H1 (cell line): ENCODE results near the gene INPP4A. TPM values are rescaled to one million over a fixed set of nuclear protein-coding genes. Genes with fewer than 3 reads are reported as not detected.

Experiments
- CTCF ChIA-PET: fragments of 300-600 bp; sonication (Branson Sonifier 250); formaldehyde crosslinking; loops from one replicate; lab custom pipeline; 2021; ENCODE audit not compliant: partially characterized antibody; lab: Charles Lee
- POLR2A ChIA-PET: fragments of 300-600 bp; sonication (Branson Sonifier 250); formaldehyde crosslinking; loops from one replicate; lab custom pipeline; 2021; ENCODE audit warnings: inconsistent platforms; ENCODE audit not compliant: partially characterized antibody; lab: Charles Lee
- DNase-seq, 2 experiments: peaks; one replicate each; pipeline versions ENCODE4 v3.0.0 to v3.0.0-alpha.2; 2010 to 2022; ENCODE audit warnings: low spot score in 2 of 2, low read depth in 1 of 2, mixed read lengths in 1 of 2
- FAIRE-seq: peaks from 2 replicates; lab custom pipeline; 2011; peaks lifted over from hg19 to GRCh38; lab: Jason Lieb, UNC
- H2AFZ ChIP-seq: 2 replicates; pipeline ENCODE4 v1.8.1; 2012; ENCODE audit warnings: low read length, inconsistent platforms
- H2AK5ac ChIP-seq: 2 replicates; pipeline ENCODE4 v1.6.1; 2013; ENCODE audit warnings: low read depth, low read length
- H2BK120ac ChIP-seq: replicated peaks from 2 replicates; pipeline ENCODE3; 2013; ENCODE audit warnings: low read depth, low read length, inconsistent platforms
- H2BK12ac ChIP-seq: 2 replicates; pipeline ENCODE4 v1.6.1; 2013; ENCODE audit warnings: low read depth, low read length
- H2BK15ac ChIP-seq: 2 replicates; pipeline ENCODE4 v1.6.1; 2013; ENCODE audit warnings: low read length
- H2BK20ac ChIP-seq: 2 replicates; pipeline ENCODE4 v1.6.1; 2013; ENCODE audit warnings: low read length
- H2BK5ac ChIP-seq: 2 replicates; pipeline ENCODE4 v1.6.1; 2013; ENCODE audit warnings: low read depth, low read length
- H3K14ac ChIP-seq: 2 replicates; pipeline ENCODE4 v1.6.1; 2013; ENCODE audit warnings: inconsistent platforms; ENCODE audit not compliant: insufficient read length
- H3K18ac ChIP-seq: 2 replicates; pipeline ENCODE4 v1.6.1; 2013; ENCODE audit warnings: low read length; ENCODE audit errors: extremely low read depth
- H3K23ac ChIP-seq: 2 replicates; pipeline ENCODE4 v1.6.1; 2013; ENCODE audit warnings: inconsistent platforms; ENCODE audit not compliant: insufficient read length
- H3K23me2 ChIP-seq: 2 replicates; pipeline ENCODE4 v1.6.1; 2013; ENCODE audit warnings: low read depth, low read length
- H3K27ac ChIP-seq: 2 replicates; pipeline ENCODE4 v1.6.1; 2011; ENCODE audit warnings: low read depth, low read length, inconsistent platforms
- H3K27me3 ChIP-seq, 4 experiments: replicated peaks in 1 of 4; 1 replicate in 1 of 4; 2 replicates in 3 of 4; pipeline versions ENCODE4 v1.6.1 to v1.8.1; 2011 to 2013; ENCODE audit warnings: low read length in 3 of 4, mild to moderate bottlenecking in 3 of 4, inconsistent platforms in 2 of 4, mixed read lengths in 2 of 4, moderate library complexity in 1 of 4; ENCODE audit not compliant: control insufficient read depth in 3 of 4, insufficient read depth in 3 of 4; ENCODE audit errors: extremely low read depth in 1 of 4
- H3K36me3 ChIP-seq, 4 experiments: 2 replicates each; pipeline versions ENCODE4 v1.6.1 to v1.8.1; 2011 to 2013; ENCODE audit warnings: mild to moderate bottlenecking in 4 of 4, low read length in 3 of 4, moderate library complexity in 2 of 4, control low read depth in 1 of 4, inconsistent platforms in 1 of 4; ENCODE audit not compliant: insufficient read depth in 4 of 4, control insufficient read depth in 2 of 4
- H3K4ac ChIP-seq: replicated peaks from 2 replicates; pipeline ENCODE3; 2013; ENCODE audit warnings: low read length, low read depth, mixed read lengths, inconsistent platforms; ENCODE audit not compliant: insufficient read length
- H3K4me1 ChIP-seq, 4 experiments: replicated peaks in 1 of 4; 1 replicate in 1 of 4; 2 replicates in 3 of 4; pipeline versions ENCODE4 v1.6.1 to v1.8.1; 2011 to 2013; ENCODE audit warnings: low read length in 3 of 4, inconsistent platforms in 2 of 4, mixed read lengths in 1 of 4; ENCODE audit not compliant: insufficient read depth in 4 of 4, control insufficient read depth in 3 of 4
- H3K4me2 ChIP-seq, 2 experiments: 2 replicates each; pipeline versions ENCODE4 v1.6.1 to v1.8.1; 2011 to 2013; ENCODE audit warnings: low read depth in 2 of 2, low read length in 2 of 2, control low read depth in 1 of 2, inconsistent platforms in 1 of 2, mild to moderate bottlenecking in 1 of 2; ENCODE audit not compliant: insufficient read depth in 1 of 2
- H3K4me3 ChIP-seq, 4 experiments: fragments of 200-600, 300-600 bp in 1 of 4; sonication (generic), shearing (Covaris generic), sonication (Bioruptor Twin) in 1 of 4; 2 replicates each; pipeline versions ENCODE4 v1.5.1 to v1.8.1; 2011 to 2016; ENCODE audit warnings: low read length in 4 of 4, low read depth in 3 of 4, control low read depth in 2 of 4, inconsistent platforms in 2 of 4, mild to moderate bottlenecking in 2 of 4, mixed read lengths in 1 of 4, moderate library complexity in 1 of 4; ENCODE audit not compliant: insufficient read depth in 2 of 4; ENCODE audit errors: extremely low read depth in 1 of 4
- H3K56ac ChIP-seq: replicated peaks from 2 replicates; pipeline ENCODE3; 2013; ENCODE audit warnings: low read depth, mild to moderate bottlenecking, mixed read lengths, low read length, inconsistent platforms; ENCODE audit not compliant: insufficient read length
- H3K79me1 ChIP-seq: 2 replicates; pipeline ENCODE4 v1.6.1; 2013; ENCODE audit warnings: low read depth, low read length, control low read depth
- H3K79me2 ChIP-seq, 2 experiments: 2 replicates each; pipeline versions ENCODE4 v1.6.1 to v1.8.1; 2012 to 2013; ENCODE audit warnings: low read length in 2 of 2, mild to moderate bottlenecking in 2 of 2, inconsistent platforms in 1 of 2; ENCODE audit not compliant: insufficient read depth in 2 of 2, control insufficient read depth in 1 of 2
- H3K9ac ChIP-seq, 4 experiments: replicated peaks in 1 of 4; 1 replicate in 1 of 4; 2 replicates in 3 of 4; pipeline versions ENCODE4 v1.6.1 to v1.8.1; 2011 to 2013; ENCODE audit warnings: low read depth in 3 of 4, low read length in 3 of 4, control low read depth in 2 of 4, mild to moderate bottlenecking in 2 of 4, moderate library complexity in 2 of 4, inconsistent platforms in 1 of 4; ENCODE audit errors: extremely low read depth in 1 of 4
- H3K9me3 ChIP-seq, 2 experiments: 2 replicates each; pipeline versions ENCODE4 v1.6.1 to v1.8.1; 2012 to 2013; ENCODE audit warnings: mild to moderate bottlenecking in 2 of 2, moderate library complexity in 2 of 2, control low read depth in 1 of 2, inconsistent platforms in 1 of 2, low read depth in 1 of 2, low read length in 1 of 2, mixed read lengths in 1 of 2; ENCODE audit not compliant: insufficient read depth in 2 of 2
- H4K20me1 ChIP-seq, 2 experiments: replicated peaks in 1 of 2; 2 replicates each; pipeline versions ENCODE3 to v1.8.1; 2011 to 2013; ENCODE audit warnings: inconsistent platforms in 2 of 2, low read length in 2 of 2, mild to moderate bottlenecking in 1 of 2; ENCODE audit not compliant: insufficient read depth in 2 of 2, control insufficient read depth in 1 of 2
- H4K5ac ChIP-seq: 2 replicates; pipeline ENCODE4 v1.6.1; 2013; ENCODE audit warnings: low read length, low read depth, mixed read lengths, inconsistent platforms; ENCODE audit not compliant: insufficient read length
- H4K8ac ChIP-seq: 2 replicates; pipeline ENCODE4 v1.8.0; 2013; ENCODE audit warnings: mild to moderate bottlenecking, moderate library complexity, low read length, inconsistent platforms; ENCODE audit not compliant: insufficient read depth; ENCODE audit errors: extremely low read depth
- H4K91ac ChIP-seq: replicated peaks from 2 replicates; pipeline ENCODE3; 2013; ENCODE audit warnings: low read length, mixed read lengths, inconsistent platforms; ENCODE audit not compliant: insufficient read length
- BCL11A ChIP-seq, 2 experiments: IDR thresholded peaks; one replicate each; pipeline ENCODE4 v1.6.1; 2011; ENCODE audit warnings: low read depth in 2 of 2, low read length in 2 of 2, mild to moderate bottlenecking in 2 of 2
- WGBS, 2 experiments: shearing (Covaris generic) in 1 of 2; methylation state at CpG; one replicate each; pipeline versions ENCODE4 v1.1.6 to v1.1.7; 2013 to 2015; ENCODE audit warnings: low lambda C conversion rate in 2 of 2, mixed read lengths in 2 of 2, inconsistent platforms in 1 of 2, low coverage in 1 of 2, missing lambda C conversion rate in 1 of 2; ENCODE audit not compliant: insufficient replicate concordance in 2 of 2, insufficient coverage in 1 of 2, insufficient read length in 1 of 2; ENCODE audit errors: extremely low coverage in 1 of 2, missing lambda C conversion rate in 1 of 2; 5-methylcytosine and 5-hydroxymethylcytosine counted together
- polyA plus RNA-seq, 7 experiments: library from polyadenylated mRNA; depleted of rRNA in 3 of 7; stranded (reverse) in 5 of 7; unstranded in 2 of 7; fragments of >200 nt in 5 of 7; fragments of 200-250 nt in 2 of 7; gene quantifications; 1 replicate in 5 of 7; 2 replicates in 1 of 7; 4 replicates in 1 of 7; pipeline versions ENCODE4 v1.2.1 to v1.2.3, GENCODE V29; 2011 to 2013; ENCODE audit warnings: missing spikeins in 2 of 7, mixed read lengths in 2 of 7
- total RNA-seq: library from RNA; stranded (reverse); fragmentation: NEBNext Ultra II Directional; extraction: Animal tissue kit (Norgen Biotek cat#: 25700); gene quantifications from 2 replicates; pipeline ENCODE4 v1.2.1, GENCODE V29; 2021

The INPP4A gene
- total and polyA plus RNA-seq, 2 of the 8 experiments (the other 6 are each of a cell fraction or from before 2014, with no cell fraction given): 25.6 to 34.3 TPM

DNA sequence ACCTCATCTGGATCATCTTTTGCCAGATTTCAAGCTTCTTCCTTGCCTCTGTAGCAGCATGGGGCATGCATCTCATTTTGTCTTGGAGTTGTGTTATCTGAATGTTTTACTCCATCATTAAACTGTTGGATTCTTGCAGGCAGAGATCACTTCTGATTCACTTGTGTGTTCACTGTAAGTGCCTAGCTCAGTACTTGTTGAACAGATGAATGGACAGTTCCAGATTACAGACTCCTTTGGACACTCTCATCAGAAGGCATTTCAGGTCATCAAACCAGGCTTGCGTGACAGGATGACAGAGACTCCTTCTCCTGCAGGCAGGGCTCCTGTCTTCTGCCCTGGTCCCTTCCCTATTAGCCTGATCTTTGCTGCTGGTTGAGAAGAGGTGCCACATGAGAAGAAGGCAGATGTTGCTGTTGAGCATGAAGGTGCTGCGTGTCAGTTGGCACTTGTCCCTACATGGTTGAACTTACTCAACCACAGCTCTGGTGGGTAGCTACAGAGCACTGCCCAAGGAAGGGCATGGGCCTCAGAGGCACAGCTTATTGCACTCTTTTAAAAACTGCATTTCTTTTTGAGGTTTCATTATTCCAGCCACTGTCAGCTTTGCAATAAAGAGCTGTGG is 58.9 kb downstream of the INPP4A start:
- no peak overlapping the region for H3K4ac ChIP-seq
- no peaks in the 10 kb centered on the region for H3K23me2 ChIP-seq
- H3K9me3 ChIP-seq: no peaks in the 10 kb centered on the region
- 86% methylated on average over 2 of the region's 2 CpGs; no CpG with 5 or more reads in 1 of the 2 experiments for WGBS, 2 experiments
- no peak overlapping the region for H4K5ac ChIP-seq
- H3K4me2 ChIP-seq: no peak overlapping the region
- peaks cover 0 to 5% of the 10 kb centered on the region in 2 experiments for H4K20me1 ChIP-seq
- H3K9ac ChIP-seq: no peak overlapping the region
- FAIRE-seq: no peak
- H2BK5ac ChIP-seq: no peak overlapping the region
- no peaks in the 10 kb centered on the region for H3K27me3 ChIP-seq
- POLR2A ChIA-PET: no interaction called here
- peaks cover 0 to 2% (median 0%) of the 10 kb centered on the region in 4 experiments; a peak in 2 of 8 replicates for H3K36me3 ChIP-seq
- H2AFZ ChIP-seq: no peak overlapping the region
- H3K56ac ChIP-seq: no peak overlapping the region
- no peak overlapping the region for H3K18ac ChIP-seq
- no peak overlapping the region for H3K27ac ChIP-seq
- no peak overlapping the region for H2BK12ac ChIP-seq
- H2BK20ac ChIP-seq: no peak overlapping the region
- no peak for DNase-seq
- H2BK120ac ChIP-seq: no peak overlapping the region
- H3K23ac ChIP-seq: no peak overlapping the region
- peaks cover 7% of the 10 kb centered on the region; the same call in 1 of the 2 replicates for H3K79me1 ChIP-seq
- no peak overlapping the region for H3K4me3 ChIP-seq
- CTCF ChIA-PET: interaction anchor here (0.6 to 3.3 kb wide), 5 partner anchors 12 to 47 kb away, joined by 3 to 18 read pairs (median 4); no protein-coding TSS in a partner anchor
- H2BK15ac ChIP-seq: no peak overlapping the region
- H3K79me2 ChIP-seq: peaks cover 0 to 43% of the 10 kb centered on the region in 2 experiments; a peak in 2 of 4 replicates
- H4K8ac ChIP-seq: no peak overlapping the region
- no peak for TF ChIP-seq BCL11A (IDR thresholded peaks at IDR 0.05; ENCODE audit: low read depth in 2 of 2, low read length in 2 of 2)
- H2AK5ac ChIP-seq: no peak overlapping the region
- no peak overlapping the region for H3K14ac ChIP-seq
- H4K91ac ChIP-seq: no peak overlapping the region
- H3K4me1 ChIP-seq: peaks cover 0 to 4% (median 2%) of the 10 kb centered on the region in 4 experiments; a peak in 3 of 7 replicates
